ENCODE data around the gene PROSER2. TPM values are rescaled to one million over a fixed set of nuclear protein-coding genes. Genes with fewer than 3 reads are reported as not detected.

The PROSER2 gene
- total and polyA plus RNA-seq, 12 donors, result 0.34 to 1.6 (median 0.76) TPM

DNA sequence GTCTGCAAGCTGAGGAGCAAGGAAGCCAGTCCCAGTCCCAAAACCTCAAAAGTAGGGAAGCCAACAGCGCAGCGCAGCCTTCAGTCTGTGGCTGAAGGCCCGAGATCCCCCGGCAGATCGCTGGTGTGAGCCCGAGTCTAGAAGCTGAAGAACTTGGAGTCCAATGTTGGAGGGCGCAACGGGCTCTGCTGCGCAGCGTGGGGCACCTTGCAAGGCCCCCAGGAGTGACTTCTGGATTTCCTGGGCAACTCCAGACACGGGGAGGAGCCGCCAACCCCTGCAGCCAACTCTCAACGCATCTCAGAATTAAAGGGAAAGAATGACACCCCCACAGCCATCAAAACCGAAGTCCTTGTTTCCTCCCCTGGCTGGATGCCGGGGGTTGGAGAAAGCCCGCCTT lies 18.8 kb upstream of the PROSER2 start:
- Histone ChIP-seq H3K4me3 (no peak overlapping the region), H3K4me1 (peaks cover 0 to under 1% (median 0%) of the 10 kb centered on the region in 9 donors), H3K27ac (no peak overlapping the region), H3K27me3 (peaks cover 0 to 41% (median 15%) of the 10 kb centered on the region in 7 donors), H3K36me3 (no peaks in the 10 kb centered on the region), H3K9me3 (no peaks in the 10 kb centered on the region)
- intact Hi-C loops (cut with DNase I), result no loop called here
- ATAC-seq (no peak), DNase-seq (no peak)
- WGBS, 2 donors, result 92 to 95% methylated on average over 16 of the region's 16 CpGs
- TF ChIP-seq, protein P1, sequence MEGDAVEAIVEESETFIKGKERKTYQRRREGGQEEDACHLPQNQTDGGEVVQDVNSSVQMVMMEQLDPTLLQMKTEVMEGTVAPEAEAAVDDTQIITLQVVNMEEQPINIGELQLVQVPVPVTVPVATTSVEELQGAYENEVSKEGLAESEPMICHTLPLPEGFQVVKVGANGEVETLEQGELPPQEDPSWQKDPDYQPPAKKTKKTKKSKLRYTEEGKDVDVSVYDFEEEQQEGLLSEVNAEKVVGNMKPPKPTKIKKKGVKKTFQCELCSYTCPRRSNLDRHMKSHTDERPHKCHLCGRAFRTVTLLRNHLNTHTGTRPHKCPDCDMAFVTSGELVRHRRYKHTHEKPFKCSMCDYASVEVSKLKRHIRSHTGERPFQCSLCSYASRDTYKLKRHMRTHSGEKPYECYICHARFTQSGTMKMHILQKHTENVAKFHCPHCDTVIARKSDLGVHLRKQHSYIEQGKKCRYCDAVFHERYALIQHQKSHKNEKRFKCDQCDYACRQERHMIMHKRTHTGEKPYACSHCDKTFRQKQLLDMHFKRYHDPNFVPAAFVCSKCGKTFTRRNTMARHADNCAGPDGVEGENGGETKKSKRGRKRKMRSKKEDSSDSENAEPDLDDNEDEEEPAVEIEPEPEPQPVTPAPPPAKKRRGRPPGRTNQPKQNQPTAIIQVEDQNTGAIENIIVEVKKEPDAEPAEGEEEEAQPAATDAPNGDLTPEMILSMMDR (IDR thresholded peaks at IDR 0.05), result no peak

DNA sequence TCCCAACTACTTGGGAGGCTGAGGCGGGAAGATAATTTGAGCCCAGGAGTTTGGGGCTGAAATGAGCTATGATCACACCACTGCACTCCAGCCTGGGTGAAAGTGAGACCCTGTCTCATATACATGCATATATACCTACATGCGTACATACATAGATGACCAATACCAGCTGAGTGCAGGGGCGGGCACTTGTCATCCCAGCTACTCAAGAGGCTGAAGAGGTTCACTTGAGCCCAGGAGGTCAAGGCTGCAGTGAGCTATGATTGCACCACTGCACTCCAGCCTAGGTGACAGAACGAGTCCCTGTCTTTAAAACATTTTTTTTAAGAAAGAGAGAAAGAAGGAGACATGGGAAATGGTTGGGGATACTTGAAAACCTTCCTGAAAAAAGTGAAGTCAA lies 17.4 kb upstream of the PROSER2 start:
- WGBS, 2 donors, result 91 to 95% methylated on average over 4 of the region's 4 CpGs
- intact Hi-C loops (cut with DNase I), result no loop called here
- peak in 1 of 8 donors; percentile 47 for ATAC-seq
- H3K36me3 ChIP-seq, result no peaks in the 10 kb centered on the region
- peaks cover 0 to 44% (median 12%) of the 10 kb centered on the region in 7 donors for H3K27me3 ChIP-seq
- H3K4me1 ChIP-seq, result no peaks in the 10 kb centered on the region
- H3K27ac ChIP-seq, result no peak overlapping the region
- DNase-seq, result no peak
- TF ChIP-seq, protein P1 (IDR thresholded peaks at IDR 0.05), result no peak
- H3K4me3 ChIP-seq, result no peak overlapping the region
- no peaks in the 10 kb centered on the region for H3K9me3 ChIP-seq

DNA sequence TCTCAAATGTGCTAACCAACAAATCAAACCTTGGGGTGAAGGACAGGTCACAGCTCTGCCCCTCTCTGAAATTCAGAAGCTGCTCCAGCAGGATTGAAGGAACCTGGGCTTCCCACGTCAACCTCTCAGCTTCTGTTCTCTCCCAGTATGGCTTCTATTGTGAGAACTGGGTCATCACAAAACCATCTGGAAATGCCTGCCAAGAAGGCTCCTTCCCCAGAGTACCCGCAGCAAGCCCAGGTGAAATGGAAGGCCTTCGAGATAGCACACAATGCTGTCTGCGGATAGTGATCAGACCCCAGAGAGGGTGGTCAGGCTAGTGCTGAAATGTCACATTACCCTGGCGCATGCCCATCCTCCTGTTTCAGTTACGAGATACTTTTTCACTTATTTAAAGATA lies 16.4 kb upstream of the PROSER2 start:
- H3K4me3 ChIP-seq, result no peak overlapping the region

DNA sequence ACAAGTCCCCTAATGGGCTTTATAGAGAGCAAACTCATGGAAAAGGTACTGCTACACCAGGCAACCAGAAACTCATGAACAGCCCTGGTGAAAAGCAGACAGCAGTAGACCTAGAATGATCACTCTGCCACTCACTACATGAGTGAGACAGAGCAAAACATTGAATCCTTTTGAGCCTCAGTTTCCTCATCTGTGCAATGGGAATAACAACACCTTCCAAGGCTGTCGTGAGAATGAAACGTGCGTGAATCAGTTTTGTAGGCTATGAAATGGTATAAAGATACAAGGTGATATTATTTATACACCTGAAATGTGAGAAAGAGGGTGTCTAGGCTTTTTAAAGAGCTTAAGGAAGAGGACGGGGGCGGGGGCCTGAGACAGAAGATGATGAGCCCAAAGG lies 14.3 kb upstream of the PROSER2 start:
- H3K4me3 ChIP-seq, result no peak overlapping the region
- no peaks in the 10 kb centered on the region for H3K9me3 ChIP-seq
- no peaks in the 10 kb centered on the region for H3K4me1 ChIP-seq
- ATAC-seq, result no peak
- TF ChIP-seq, protein P1 (IDR thresholded peaks at IDR 0.05), result no peak
- H3K36me3 ChIP-seq, result no peaks in the 10 kb centered on the region
- H3K27ac ChIP-seq, result no peak overlapping the region
- DNase-seq, result no peak
- H3K27me3 ChIP-seq, result peaks cover 0 to 34% (median 12%) of the 10 kb centered on the region in 7 donors
- intact Hi-C loops (cut with DNase I), result no loop called here
- WGBS, 2 donors, result 96 to 98% methylated on average over 5 of the region's 5 CpGs

More for the DNA sequence above, 16.4 kb upstream of the PROSER2 start:
- TF ChIP-seq, protein P1 (IDR thresholded peaks at IDR 0.05), result no peak
- no peak for ATAC-seq
- intact Hi-C loops (cut with DNase I), result no loop called here
- WGBS, 2 donors, result 81 to 83% methylated on average over 6 of the region's 6 CpGs
- H3K9me3 ChIP-seq, result no peaks in the 10 kb centered on the region
- DNase-seq, result no peak
- H3K4me1 ChIP-seq, result no peaks in the 10 kb centered on the region
- H3K36me3 ChIP-seq, result no peaks in the 10 kb centered on the region
- H3K27ac ChIP-seq, result no peak overlapping the region
- H3K27me3 ChIP-seq, result peaks cover 0 to 37% (median 12%) of the 10 kb centered on the region in 7 donors

Measured in heart right ventricle (tissue), 16 donors.